ENCODE results near the gene SIK2.

DNA sequence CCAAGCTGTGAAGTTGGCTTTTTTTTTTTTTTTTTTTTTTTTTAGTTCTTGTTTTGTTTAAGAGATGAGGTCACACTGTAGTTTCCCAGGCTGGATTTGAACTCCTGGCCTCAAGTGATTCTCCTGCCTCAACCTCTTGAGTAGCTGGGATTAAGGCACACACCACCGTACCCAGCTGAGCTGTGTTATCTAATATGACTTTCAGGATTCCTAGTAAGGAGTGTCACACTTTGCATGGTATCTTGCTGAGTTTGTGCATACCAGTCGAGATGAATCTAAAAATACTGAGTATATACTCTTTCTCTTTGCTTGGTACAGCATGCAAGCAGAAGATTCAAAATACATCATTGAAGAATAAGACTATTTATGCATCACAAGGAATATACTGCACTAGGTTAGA is 58.6 kb downstream of the SIK2 start:
- no peak for TF ChIP-seq EZH2phosphoT487 (IDR thresholded peaks at IDR 0.05)
- TF ChIP-seq, protein P1, sequence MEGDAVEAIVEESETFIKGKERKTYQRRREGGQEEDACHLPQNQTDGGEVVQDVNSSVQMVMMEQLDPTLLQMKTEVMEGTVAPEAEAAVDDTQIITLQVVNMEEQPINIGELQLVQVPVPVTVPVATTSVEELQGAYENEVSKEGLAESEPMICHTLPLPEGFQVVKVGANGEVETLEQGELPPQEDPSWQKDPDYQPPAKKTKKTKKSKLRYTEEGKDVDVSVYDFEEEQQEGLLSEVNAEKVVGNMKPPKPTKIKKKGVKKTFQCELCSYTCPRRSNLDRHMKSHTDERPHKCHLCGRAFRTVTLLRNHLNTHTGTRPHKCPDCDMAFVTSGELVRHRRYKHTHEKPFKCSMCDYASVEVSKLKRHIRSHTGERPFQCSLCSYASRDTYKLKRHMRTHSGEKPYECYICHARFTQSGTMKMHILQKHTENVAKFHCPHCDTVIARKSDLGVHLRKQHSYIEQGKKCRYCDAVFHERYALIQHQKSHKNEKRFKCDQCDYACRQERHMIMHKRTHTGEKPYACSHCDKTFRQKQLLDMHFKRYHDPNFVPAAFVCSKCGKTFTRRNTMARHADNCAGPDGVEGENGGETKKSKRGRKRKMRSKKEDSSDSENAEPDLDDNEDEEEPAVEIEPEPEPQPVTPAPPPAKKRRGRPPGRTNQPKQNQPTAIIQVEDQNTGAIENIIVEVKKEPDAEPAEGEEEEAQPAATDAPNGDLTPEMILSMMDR (IDR thresholded peaks at IDR 0.05): no peak
